Islet of Langerhans (tissue), 1 donor: ENCODE data around the gene SMKR1.
"Not testable (repeated sequence)": the region's sequence is repeated elsewhere in the genome, so short reads cannot be mapped to it uniquely, and the experiment has no call there.

ENCODE experiments used
- FAIRE-seq: peaks from one replicate; lab custom pipeline; 2011; peaks lifted over from hg19 to GRCh38; lab: Jason Lieb, UNC

The SMKR1 gene

GRCh38 chr7:129501760-129502707 lies at the start of gene SMKR1:
Gene SMKR1, plus strand, starts transcription at chr7:129502531. Its CDS starts 294 bp downstream, at chr7:129502825.
- FAIRE-seq, result no peak

- no peak for FAIRE-seq
Observed at GRCh38 chr7:129452589-129453231, 49.6 kb upstream of the SMKR1 start.

- no peak for FAIRE-seq
Observed at GRCh38 chr7:129453510-129454248, 48.7 kb upstream of the SMKR1 start.

- FAIRE-seq, result no peak
Observed at GRCh38 chr7:129454249-129454551, 48.1 kb upstream of the SMKR1 start.

GRCh38 chr7:129456421-129456820 lies 45.9 kb upstream of the SMKR1 start:
- FAIRE-seq, result no peak

- no peak for FAIRE-seq
Observed at GRCh38 chr7:129457101-129457500, 45.2 kb upstream of the SMKR1 start.

- no peak for FAIRE-seq
Observed at GRCh38 chr7:129458171-129458570, 44.2 kb upstream of the SMKR1 start.

- FAIRE-seq, result no peak
Observed at GRCh38 chr7:129461809-129462208, 40.5 kb upstream of the SMKR1 start.

- FAIRE-seq, result no peak
Observed at GRCh38 chr7:129462420-129462819, 39.9 kb upstream of the SMKR1 start.

GRCh38 chr7:129464194-129464593 lies 38.1 kb upstream of the SMKR1 start:
- FAIRE-seq, result no peak

GRCh38 chr7:129465080-129465479 lies 37.3 kb upstream of the SMKR1 start:
- FAIRE-seq, result no peak

GRCh38 chr7:129466796-129467195 lies 35.5 kb upstream of the SMKR1 start:
- FAIRE-seq, result no peak

GRCh38 chr7:129468087-129468486 lies 34.2 kb upstream of the SMKR1 start:
- FAIRE-seq, result no peak

- FAIRE-seq, result no peak
Observed at GRCh38 chr7:129468547-129468946, 33.8 kb upstream of the SMKR1 start.

GRCh38 chr7:129469930-129470329 lies 32.4 kb upstream of the SMKR1 start:
- no peak for FAIRE-seq

GRCh38 chr7:129470411-129470810 lies 31.9 kb upstream of the SMKR1 start:
- FAIRE-seq, result no peak

- FAIRE-seq, result no peak
Observed at GRCh38 chr7:129471402-129471827, 30.9 kb upstream of the SMKR1 start.

GRCh38 chr7:129475931-129476330 lies 26.4 kb upstream of the SMKR1 start:
- not testable (repeated sequence) for FAIRE-seq

GRCh38 chr7:129476398-129476797 lies 25.9 kb upstream of the SMKR1 start:
- FAIRE-seq, result not testable (repeated sequence)

GRCh38 chr7:129479831-129480230 lies 22.5 kb upstream of the SMKR1 start:
- no peak for FAIRE-seq

GRCh38 chr7:129480674-129481363 lies 21.5 kb upstream of the SMKR1 start:
- no peak for FAIRE-seq

- not testable (repeated sequence) for FAIRE-seq
Observed at GRCh38 chr7:129481376-129481775, 21.0 kb upstream of the SMKR1 start.
